ENCODE results near the gene MAP4K3. TPM values are rescaled to one million over a fixed set of nuclear protein-coding genes. Genes with fewer than 3 reads are reported as not detected.

Gene MAP4K3
- total RNA-seq, 1 experiment from 2014 or later, result 21.4 TPM

- POLR2A ChIA-PET, result no interaction called here
- H3K4me1 ChIP-seq (ENCODE audit: control insufficient read depth in 1 of 2, insufficient read depth in 2 of 2, low read length in 2 of 2), result no peaks in the 10 kb centered on the region
- H3K4me3 ChIP-seq (replicated peaks in 1 of 2; ENCODE audit: low read depth in 1 of 2, low read length in 2 of 2), result no peak overlapping the region
- BruUV-seq (replicated peaks), result no TSS peak
- H3K9ac ChIP-seq (ENCODE audit: low read length), result no peak overlapping the region
- H3K27ac ChIP-seq (ENCODE audit: low read depth, low read length), result no peak overlapping the region
- ATAC-seq (no peak), DNase-seq (ENCODE audit: low read depth, low spot score) (no peak)
- H3K79me2 ChIP-seq (ENCODE audit: insufficient read depth, low read length), result no peaks in the 10 kb centered on the region
- no peaks in the 10 kb centered on the region for H3K9me3 ChIP-seq (ENCODE audit: control insufficient read depth in 1 of 2, insufficient read depth in 1 of 2, low read depth in 1 of 2, low read length in 2 of 2)
- H3K4me2 ChIP-seq (ENCODE audit: low read length), result no peak overlapping the region
- no peaks in the 10 kb centered on the region for H4K20me1 ChIP-seq (ENCODE audit: insufficient read depth)
- H3K36me3 ChIP-seq (ENCODE audit: control insufficient read depth in 1 of 2, insufficient read depth in 2 of 2, low read length in 2 of 2), result no peaks in the 10 kb centered on the region
- H2AFZ ChIP-seq (ENCODE audit: low read depth, low read length, poor library complexity, severe bottlenecking), result no peak overlapping the region
- TF ChIP-seq EGR1 (IDR thresholded peaks at IDR 0.05; ENCODE audit: low read depth) (no peak), ZBTB33 (IDR thresholded peaks at IDR 0.05; ENCODE audit: extremely low read depth, insufficient replicate concordance, low read length) (no peak), ZNF274 (IDR thresholded peaks at IDR 0.05; ENCODE audit: low read depth, low read length) (no peak)
- no peaks in the 10 kb centered on the region for H3K27me3 ChIP-seq (ENCODE audit: insufficient read depth, low read length)
- intact Hi-C loops (cut with micrococcal nuclease), result no loop called here
- RAD21 ChIA-PET (ENCODE audit: low non-redundant PET in 1 of 2, low total read pairs in 2 of 2, uncharacterized antibody in 2 of 2, unreplicated experiment in 2 of 2), result no interaction called here
- H3K9me2 ChIP-seq (ENCODE audit: insufficient read depth), result no peaks in the 10 kb centered on the region
- CTCF ChIA-PET, result no interaction called here
Measured at GRCh38 chr2:39451954-39452353, 14.9 kb upstream of the MAP4K3 start.

GRCh38 chr2:39448169-39448502, 11.1 kb upstream of the MAP4K3 start:
- ChIA-PET POLR2A (no interaction called here), CTCF (no interaction called here), RAD21 (ENCODE audit: low non-redundant PET in 1 of 2, low total read pairs in 2 of 2, uncharacterized antibody in 2 of 2, unreplicated experiment in 2 of 2) (no interaction called here)
- no peak overlapping the region for H3K4me3 ChIP-seq (replicated peaks in 1 of 2; ENCODE audit: low read depth in 1 of 2, low read length in 2 of 2)
- no peak overlapping the region for H3K4me2 ChIP-seq (ENCODE audit: low read length)
- no peaks in the 10 kb centered on the region for H3K36me3 ChIP-seq (ENCODE audit: control insufficient read depth in 1 of 2, insufficient read depth in 2 of 2, low read length in 2 of 2)
- H3K27ac ChIP-seq (ENCODE audit: low read depth, low read length), result no peak overlapping the region
- H3K4me1 ChIP-seq (ENCODE audit: control insufficient read depth in 1 of 2, insufficient read depth in 2 of 2, low read length in 2 of 2), result no peaks in the 10 kb centered on the region
- intact Hi-C loops (cut with micrococcal nuclease), result no loop called here
- H4K20me1 ChIP-seq (ENCODE audit: insufficient read depth), result no peaks in the 10 kb centered on the region
- no peaks in the 10 kb centered on the region for H3K27me3 ChIP-seq (ENCODE audit: insufficient read depth, low read length)
- no peaks in the 10 kb centered on the region for H3K9me2 ChIP-seq (ENCODE audit: insufficient read depth)
- H2AFZ ChIP-seq (ENCODE audit: low read depth, low read length, poor library complexity, severe bottlenecking), result no peak overlapping the region
- no peaks in the 10 kb centered on the region for H3K9me3 ChIP-seq (ENCODE audit: control insufficient read depth in 1 of 2, insufficient read depth in 1 of 2, low read depth in 1 of 2, low read length in 2 of 2)
- ATAC-seq (no peak), DNase-seq (ENCODE audit: low read depth, low spot score) (no peak)
- no TSS peak for BruUV-seq (replicated peaks)
- H3K79me2 ChIP-seq (ENCODE audit: insufficient read depth, low read length), result no peaks in the 10 kb centered on the region
- no peak overlapping the region for H3K9ac ChIP-seq (ENCODE audit: low read length)
- no peak for TF ChIP-seq POLR2AphosphoS5 (IDR thresholded peaks at IDR 0.05; ENCODE audit: low read depth, low read length)
- no peak for TF ChIP-seq POLR2A (IDR thresholded peaks at IDR 0.05; ENCODE audit: borderline replicate concordance, extremely low read depth, insufficient read depth, insufficient read length)
- TF ChIP-seq ATF3 (IDR thresholded peaks at IDR 0.05), result no peak
- TF ChIP-seq EZH2phosphoT487 (IDR thresholded peaks at IDR 0.05; ENCODE audit: borderline replicate concordance), result no peak
- no peak for TF ChIP-seq YY1 (IDR thresholded peaks at IDR 0.05; ENCODE audit: extremely low read depth, insufficient replicate concordance, low read depth, low read length)
- TF ChIP-seq EZH2 (IDR thresholded peaks at IDR 0.05), result no peak
- no peak for TF ChIP-seq SRF (IDR thresholded peaks at IDR 0.05; ENCODE audit: low read depth)
- TF ChIP-seq EGR1 (IDR thresholded peaks at IDR 0.05; ENCODE audit: low read depth), result no peak
